Panc1 (cell line): ENCODE measurements around the gene GDF7.

Source experiments
- CTCF ChIP-seq: fragments of 450-650 bp; IDR thresholded peaks from 2 replicates; pipeline ENCODE4 v1.5.1; 2017; ENCODE audit warnings: mild to moderate bottlenecking
- POLR2AphosphoS5 ChIP-seq: IDR thresholded peaks from 2 replicates; pipeline ENCODE4 v1.6.1; 2012; ENCODE audit warnings: mild to moderate bottlenecking, low read depth, low read length, moderate library complexity
- TCF7L2 ChIP-seq: IDR thresholded peaks from 2 replicates; pipeline ENCODE4 v1.6.1; 2011; ENCODE audit warnings: mild to moderate bottlenecking, low read depth, low read length, inconsistent platforms
- TF ChIP-seq, protein P1 (sequence below), 2 experiments: IDR thresholded peaks; 2 replicates each; pipeline ENCODE4 v1.6.1; 2011 to 2012; ENCODE audit warnings: low read depth in 2 of 2, control low read depth in 1 of 2, low read length in 1 of 2, mild to moderate bottlenecking in 1 of 2, moderate library complexity in 1 of 2; ENCODE audit not compliant: insufficient read depth in 1 of 2

DNA sequence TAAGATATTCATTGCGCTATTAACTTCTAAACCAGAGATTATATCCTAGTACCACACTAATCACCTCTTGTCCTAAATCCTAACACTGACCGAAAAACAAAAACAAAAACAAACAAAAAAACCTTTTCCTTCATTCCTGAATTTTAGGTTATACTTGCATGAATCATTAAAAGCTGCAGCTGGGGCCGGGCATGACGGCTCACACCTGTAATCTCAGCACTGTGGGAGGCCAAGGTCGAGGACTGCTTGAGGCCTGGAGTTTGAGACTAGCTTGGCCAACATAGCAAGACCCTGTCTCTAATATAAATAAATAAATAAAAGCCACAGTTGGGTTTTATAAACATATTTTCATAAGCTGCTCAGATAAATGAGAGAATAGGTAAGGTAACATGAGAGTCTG is 60.0 kb downstream of the GDF7 start:
- TF ChIP-seq CTCF (no peak), POLR2AphosphoS5 (no peak), TCF7L2 (no peak)
- TF ChIP-seq, protein P1, sequence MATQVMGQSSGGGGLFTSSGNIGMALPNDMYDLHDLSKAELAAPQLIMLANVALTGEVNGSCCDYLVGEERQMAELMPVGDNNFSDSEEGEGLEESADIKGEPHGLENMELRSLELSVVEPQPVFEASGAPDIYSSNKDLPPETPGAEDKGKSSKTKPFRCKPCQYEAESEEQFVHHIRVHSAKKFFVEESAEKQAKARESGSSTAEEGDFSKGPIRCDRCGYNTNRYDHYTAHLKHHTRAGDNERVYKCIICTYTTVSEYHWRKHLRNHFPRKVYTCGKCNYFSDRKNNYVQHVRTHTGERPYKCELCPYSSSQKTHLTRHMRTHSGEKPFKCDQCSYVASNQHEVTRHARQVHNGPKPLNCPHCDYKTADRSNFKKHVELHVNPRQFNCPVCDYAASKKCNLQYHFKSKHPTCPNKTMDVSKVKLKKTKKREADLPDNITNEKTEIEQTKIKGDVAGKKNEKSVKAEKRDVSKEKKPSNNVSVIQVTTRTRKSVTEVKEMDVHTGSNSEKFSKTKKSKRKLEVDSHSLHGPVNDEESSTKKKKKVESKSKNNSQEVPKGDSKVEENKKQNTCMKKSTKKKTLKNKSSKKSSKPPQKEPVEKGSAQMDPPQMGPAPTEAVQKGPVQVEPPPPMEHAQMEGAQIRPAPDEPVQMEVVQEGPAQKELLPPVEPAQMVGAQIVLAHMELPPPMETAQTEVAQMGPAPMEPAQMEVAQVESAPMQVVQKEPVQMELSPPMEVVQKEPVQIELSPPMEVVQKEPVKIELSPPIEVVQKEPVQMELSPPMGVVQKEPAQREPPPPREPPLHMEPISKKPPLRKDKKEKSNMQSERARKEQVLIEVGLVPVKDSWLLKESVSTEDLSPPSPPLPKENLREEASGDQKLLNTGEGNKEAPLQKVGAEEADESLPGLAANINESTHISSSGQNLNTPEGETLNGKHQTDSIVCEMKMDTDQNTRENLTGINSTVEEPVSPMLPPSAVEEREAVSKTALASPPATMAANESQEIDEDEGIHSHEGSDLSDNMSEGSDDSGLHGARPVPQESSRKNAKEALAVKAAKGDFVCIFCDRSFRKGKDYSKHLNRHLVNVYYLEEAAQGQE (IDR thresholded peaks at IDR 0.05; ENCODE audit: insufficient read depth in 1 of 2, low read depth in 2 of 2, low read length in 1 of 2), result no peak
